Ishikawa (cell line): ENCODE results near the gene NDUFB8.

Experiments used
- CEBPB ChIP-seq: IDR thresholded peaks from 2 replicates; pipeline ENCODE4 v1.6.1; 2012
- CREB1 ChIP-seq: IDR thresholded peaks from 2 replicates; pipeline ENCODE4 v1.6.1; 2012; ENCODE audit warnings: low read depth
- EP300 ChIP-seq: IDR thresholded peaks from 2 replicates; pipeline ENCODE4 v1.6.1; 2012; ENCODE audit warnings: borderline replicate concordance
- FOXM1 ChIP-seq: IDR thresholded peaks from 2 replicates; pipeline ENCODE4 v1.6.1; 2012; ENCODE audit warnings: low read depth, borderline replicate concordance
- NFIC ChIP-seq: IDR thresholded peaks from 2 replicates; pipeline ENCODE4 v1.6.1; 2012
- RAD21 ChIP-seq: IDR thresholded peaks from 2 replicates; pipeline ENCODE4 v1.6.1; 2012; ENCODE audit warnings: low read depth
- REST ChIP-seq: IDR thresholded peaks from 2 replicates; pipeline ENCODE4 v1.6.1; 2012; ENCODE audit warnings: low read depth, mild to moderate bottlenecking
- TEAD4 ChIP-seq: IDR thresholded peaks from 2 replicates; pipeline ENCODE4 v1.6.1; 2012
- YY1 ChIP-seq: IDR thresholded peaks from 2 replicates; pipeline ENCODE4 v1.6.1; 2012; ENCODE audit warnings: low read depth
- ZBTB7A ChIP-seq: IDR thresholded peaks from 2 replicates; pipeline ENCODE4 v1.6.1; 2012; ENCODE audit warnings: low read depth
- TF ChIP-seq, protein P1 (sequence below): IDR thresholded peaks from 2 replicates; pipeline ENCODE4 v1.6.1; 2012

- TF ChIP-seq CEBPB = no peak
- TF ChIP-seq, protein P1, sequence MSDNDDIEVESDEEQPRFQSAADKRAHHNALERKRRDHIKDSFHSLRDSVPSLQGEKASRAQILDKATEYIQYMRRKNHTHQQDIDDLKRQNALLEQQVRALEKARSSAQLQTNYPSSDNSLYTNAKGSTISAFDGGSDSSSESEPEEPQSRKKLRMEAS = no peak
- TF ChIP-seq FOXM1 = no peak
- TF ChIP-seq REST = no peak
- no peak for TF ChIP-seq YY1
- no peak for TF ChIP-seq EP300
- no peak for TF ChIP-seq CREB1
- TF ChIP-seq NFIC = no peak
- TF ChIP-seq ZBTB7A = no peak
- no peak for TF ChIP-seq RAD21
- no peak for TF ChIP-seq TEAD4
Observed at GRCh38 chr10:100502926-100503494, 26.7 kb downstream of the NDUFB8 start.
